ENCODE data around the gene SESN3.

SESN3 gene

DNA sequence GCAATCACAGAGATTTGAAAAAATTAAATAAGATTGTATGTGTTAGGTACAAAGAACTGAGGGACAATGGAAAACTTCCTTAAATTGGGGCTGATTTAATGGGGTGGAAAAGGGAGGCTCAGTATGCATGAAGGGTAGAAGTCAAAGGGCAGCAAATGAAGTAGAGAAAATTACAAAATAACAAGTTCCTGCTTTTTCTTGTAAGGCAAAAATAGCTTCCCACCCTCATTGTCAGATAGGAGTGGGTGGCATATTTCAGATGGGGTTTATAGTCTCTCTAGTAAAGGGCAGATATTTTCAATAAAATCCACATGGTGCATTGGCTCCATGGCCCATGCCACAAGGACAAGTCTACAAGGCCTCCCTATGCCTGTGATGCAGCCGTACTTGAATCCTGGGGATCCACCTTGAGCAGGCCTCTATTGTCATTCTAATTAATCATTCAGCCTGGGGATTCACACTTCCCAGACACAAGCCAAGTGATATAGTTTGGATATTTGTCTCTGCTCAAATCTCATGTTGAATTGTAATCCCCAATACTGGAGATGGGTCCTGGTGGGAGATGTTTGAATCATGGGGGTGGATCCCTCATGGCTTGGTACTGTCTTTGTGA, 36.7 kb upstream of the SESN3 start:
- Histone ChIP-seq H4K20me1 (ENCODE audit: insufficient read depth, low read length) (no peaks in the 10 kb centered on the region), H3F3A (ENCODE audit: insufficient read depth, low read length) (no peaks in the 10 kb centered on the region), H3K9me3 (replicated peaks; ENCODE audit: insufficient read depth, low read length) (no peaks in the 10 kb centered on the region), H3K9me2 (replicated peaks; ENCODE audit: insufficient read depth, low read length) (no peaks in the 10 kb centered on the region), H3K79me2 (ENCODE audit: low read length) (no peaks in the 10 kb centered on the region), H3K27me3 (replicated peaks; ENCODE audit: insufficient read depth, low read length) (no peaks in the 10 kb centered on the region), H3K9ac (ENCODE audit: low read length) (no peak overlapping the region), H3K27ac (ENCODE audit: low read length) (no peak overlapping the region), H3K36me3 (replicated peaks; ENCODE audit: insufficient read depth, low read length) (no peaks in the 10 kb centered on the region), H3K4me3 (ENCODE audit: low read length) (no peak overlapping the region), H2AFZ (ENCODE audit: low read length) (no peak overlapping the region), H3K4me2 (ENCODE audit: low read depth, low read length) (no peak overlapping the region), H3K4me1 (ENCODE audit: low read length) (no peaks in the 10 kb centered on the region)
- no peak for DNase-seq
- no peak for TF ChIP-seq EZH2 (optimal IDR thresholded peaks at IDR 0.05; ENCODE audit: low read depth, low read length)
- no peak for TF ChIP-seq EZH2phosphoT487 (IDR thresholded peaks at IDR 0.05; ENCODE audit: low read length)
- TF ChIP-seq, protein P1, sequence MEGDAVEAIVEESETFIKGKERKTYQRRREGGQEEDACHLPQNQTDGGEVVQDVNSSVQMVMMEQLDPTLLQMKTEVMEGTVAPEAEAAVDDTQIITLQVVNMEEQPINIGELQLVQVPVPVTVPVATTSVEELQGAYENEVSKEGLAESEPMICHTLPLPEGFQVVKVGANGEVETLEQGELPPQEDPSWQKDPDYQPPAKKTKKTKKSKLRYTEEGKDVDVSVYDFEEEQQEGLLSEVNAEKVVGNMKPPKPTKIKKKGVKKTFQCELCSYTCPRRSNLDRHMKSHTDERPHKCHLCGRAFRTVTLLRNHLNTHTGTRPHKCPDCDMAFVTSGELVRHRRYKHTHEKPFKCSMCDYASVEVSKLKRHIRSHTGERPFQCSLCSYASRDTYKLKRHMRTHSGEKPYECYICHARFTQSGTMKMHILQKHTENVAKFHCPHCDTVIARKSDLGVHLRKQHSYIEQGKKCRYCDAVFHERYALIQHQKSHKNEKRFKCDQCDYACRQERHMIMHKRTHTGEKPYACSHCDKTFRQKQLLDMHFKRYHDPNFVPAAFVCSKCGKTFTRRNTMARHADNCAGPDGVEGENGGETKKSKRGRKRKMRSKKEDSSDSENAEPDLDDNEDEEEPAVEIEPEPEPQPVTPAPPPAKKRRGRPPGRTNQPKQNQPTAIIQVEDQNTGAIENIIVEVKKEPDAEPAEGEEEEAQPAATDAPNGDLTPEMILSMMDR (IDR thresholded peaks at IDR 0.05; ENCODE audit: low read length), result no peak

DNA sequence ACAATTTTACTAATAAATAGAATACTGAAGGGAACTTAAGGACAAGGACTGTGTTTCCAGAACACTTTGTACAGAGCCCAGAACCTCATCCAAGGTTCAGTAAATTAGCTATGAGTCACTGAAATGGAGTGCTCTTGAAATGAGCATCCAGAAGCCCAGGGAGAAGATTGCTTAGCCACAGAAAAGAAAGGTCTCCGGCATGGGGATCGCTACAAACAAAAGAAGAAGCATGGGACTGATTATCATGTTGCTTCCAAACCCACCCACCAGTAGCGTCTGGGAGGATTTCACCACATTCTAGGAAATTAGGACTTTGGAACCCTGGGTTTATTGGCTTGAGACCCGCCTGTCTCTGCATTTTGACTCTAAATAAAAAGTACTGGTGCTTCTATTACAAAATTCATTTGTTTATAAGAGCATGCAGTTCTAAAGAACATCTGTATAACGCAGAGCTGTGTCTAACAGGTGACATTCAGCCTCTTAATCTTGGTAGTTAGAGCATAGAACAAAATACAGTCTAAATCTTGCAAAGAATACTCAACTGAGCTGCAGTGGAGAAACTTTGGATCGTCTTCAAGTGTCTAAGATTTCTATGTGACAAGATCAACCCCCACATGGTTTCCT, 35.9 kb upstream of the SESN3 start:
- TF ChIP-seq, protein P1 (IDR thresholded peaks at IDR 0.05; ENCODE audit: low read length), result no peak
- no peak for TF ChIP-seq EZH2phosphoT487 (IDR thresholded peaks at IDR 0.05; ENCODE audit: low read length)
- no peak for TF ChIP-seq EZH2 (optimal IDR thresholded peaks at IDR 0.05; ENCODE audit: low read depth, low read length)
- H3K27me3 ChIP-seq (replicated peaks; ENCODE audit: insufficient read depth, low read length), result no peaks in the 10 kb centered on the region
- no peaks in the 10 kb centered on the region for H3K9me2 ChIP-seq (replicated peaks; ENCODE audit: insufficient read depth, low read length)
- H3K36me3 ChIP-seq (replicated peaks; ENCODE audit: insufficient read depth, low read length), result no peaks in the 10 kb centered on the region
- H3K4me1 ChIP-seq (ENCODE audit: low read length), result no peaks in the 10 kb centered on the region
- H2AFZ ChIP-seq (ENCODE audit: low read length), result no peak overlapping the region
- no peak overlapping the region for H3K27ac ChIP-seq (ENCODE audit: low read length)
- H4K20me1 ChIP-seq (ENCODE audit: insufficient read depth, low read length), result no peaks in the 10 kb centered on the region
- H3K9ac ChIP-seq (ENCODE audit: low read length), result no peak overlapping the region
- H3K79me2 ChIP-seq (ENCODE audit: low read length), result no peaks in the 10 kb centered on the region
- no peak overlapping the region for H3K4me2 ChIP-seq (ENCODE audit: low read depth, low read length)
- H3K4me3 ChIP-seq (ENCODE audit: low read length), result no peak overlapping the region
- no peak for DNase-seq
- no peaks in the 10 kb centered on the region for H3K9me3 ChIP-seq (replicated peaks; ENCODE audit: insufficient read depth, low read length)
- H3F3A ChIP-seq (ENCODE audit: insufficient read depth, low read length), result no peaks in the 10 kb centered on the region

DNA sequence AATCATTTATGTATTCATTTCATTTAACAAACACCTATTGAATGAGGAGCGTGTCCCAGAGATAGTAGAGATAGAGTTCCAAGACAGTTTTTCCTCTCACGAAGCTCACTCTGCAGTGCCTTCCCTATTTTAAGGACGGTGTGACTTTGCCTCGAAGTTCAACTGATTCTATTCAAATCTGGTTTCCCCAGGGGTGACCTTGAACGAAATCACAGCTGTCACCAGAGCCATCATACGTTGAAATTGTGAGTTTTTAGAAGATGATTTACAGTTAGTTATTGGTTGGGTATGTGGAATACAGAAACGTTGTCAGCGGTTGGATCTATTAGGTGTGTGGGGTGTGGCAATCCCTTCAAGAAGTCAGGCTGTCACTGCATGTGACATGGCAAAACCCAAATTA, 33.9 kb upstream of the SESN3 start:
- no peak overlapping the region for H3K9ac ChIP-seq (ENCODE audit: low read length)
- DNase-seq, result no peak
- no peaks in the 10 kb centered on the region for H3K36me3 ChIP-seq (replicated peaks; ENCODE audit: insufficient read depth, low read length)
- no peaks in the 10 kb centered on the region for H3K9me2 ChIP-seq (replicated peaks; ENCODE audit: insufficient read depth, low read length)
- no peaks in the 10 kb centered on the region for H4K20me1 ChIP-seq (ENCODE audit: insufficient read depth, low read length)
- no peak overlapping the region for H2AFZ ChIP-seq (ENCODE audit: low read length)
- no peaks in the 10 kb centered on the region for H3K9me3 ChIP-seq (replicated peaks; ENCODE audit: insufficient read depth, low read length)
- H3K27ac ChIP-seq (ENCODE audit: low read length), result no peak overlapping the region
- H3K4me3 ChIP-seq (ENCODE audit: low read length), result no peak overlapping the region
- H3F3A ChIP-seq (ENCODE audit: insufficient read depth, low read length), result no peaks in the 10 kb centered on the region
- no peaks in the 10 kb centered on the region for H3K4me1 ChIP-seq (ENCODE audit: low read length)
- no peaks in the 10 kb centered on the region for H3K27me3 ChIP-seq (replicated peaks; ENCODE audit: insufficient read depth, low read length)
- TF ChIP-seq EZH2phosphoT487 (IDR thresholded peaks at IDR 0.05; ENCODE audit: low read length) (no peak), EZH2 (optimal IDR thresholded peaks at IDR 0.05; ENCODE audit: low read depth, low read length) (no peak)
- TF ChIP-seq, protein P1 (IDR thresholded peaks at IDR 0.05; ENCODE audit: low read length), result no peak
- H3K4me2 ChIP-seq (ENCODE audit: low read depth, low read length), result no peak overlapping the region
- H3K79me2 ChIP-seq (ENCODE audit: low read length), result no peaks in the 10 kb centered on the region

Data from MM.1S (cell line).